Type B pancreatic cell (in vitro differentiated cells): ENCODE data around the gene TDRD1. TPM values are rescaled to one million over a fixed set of nuclear protein-coding genes. Genes with fewer than 3 reads are reported as not detected.

Experiments used
- DNase-seq: peaks from one replicate; pipeline ENCODE4 v3.0.0; 2021; ENCODE audit warnings: mixed read lengths; ENCODE audit not compliant: unreplicated experiment; ENCODE audit errors: extremely low spot score
- H3K27ac Mint-ChIP-seq: 2 replicates; pipeline ENCODE4 v1.8.0; 2021; ENCODE audit warnings: mild to moderate bottlenecking, mixed read lengths
- H3K27me3 Mint-ChIP-seq: 2 replicates; pipeline ENCODE4 v1.8.0; 2021; ENCODE audit warnings: mixed read lengths
- H3K36me3 Mint-ChIP-seq: 2 replicates; pipeline ENCODE4 v1.8.0; 2021; ENCODE audit warnings: mixed read lengths
- H3K4me1 Mint-ChIP-seq: one replicate; pipeline ENCODE4 v1.8.0; 2021; ENCODE audit warnings: mixed read lengths; ENCODE audit not compliant: unreplicated experiment
- H3K4me3 Mint-ChIP-seq: 2 replicates; pipeline ENCODE4 v1.8.0; 2021; ENCODE audit warnings: mild to moderate bottlenecking, mixed read lengths
- H3K9me3 Mint-ChIP-seq: 2 replicates; pipeline ENCODE4 v1.8.0; 2021; ENCODE audit warnings: mixed read lengths
- CTCF ChIP-seq: fragments of 200-600 bp; sonication (generic); conservative IDR thresholded peaks from 2 replicates; pipeline ENCODE4 v1.5.0; 2021; ENCODE audit warnings: antibody characterized with exemption, mild to moderate bottlenecking
- total RNA-seq: library from RNA; stranded (reverse); gene quantifications from 2 replicates; pipeline ENCODE4 v1.2.1, GENCODE V29; 2021; ENCODE audit warnings: low replicate concordance

The TDRD1 gene
- total RNA-seq, 1 donor from 2014 or later = not detected

- H3K27me3 Mint-ChIP-seq = no peaks in the 10 kb centered on the region
- peaks cover 3% of the 10 kb centered on the region for H3K36me3 Mint-ChIP-seq
- H3K27ac Mint-ChIP-seq = peak overlapping the region; percentile 49
- TF ChIP-seq CTCF = no peak
- H3K9me3 Mint-ChIP-seq = peaks cover 9% of the 10 kb centered on the region
- peaks cover 20% of the 10 kb centered on the region for H3K4me1 Mint-ChIP-seq
- no peak overlapping the region for H3K4me3 Mint-ChIP-seq
- no peak for DNase-seq
Observed at GRCh38 chr10:114257498-114257897, 78.3 kb downstream of the TDRD1 start.

- H3K27ac Mint-ChIP-seq = peak overlapping the region; percentile 49
- DNase-seq = no peak
Observed at GRCh38 chr10:114258274-114258840, 79.2 kb downstream of the TDRD1 start.

GRCh38 chr10:114259824-114260223 is 80.7 kb downstream of the TDRD1 start:
- Mint-ChIP-seq H3K4me1 (peaks cover 16% of the 10 kb centered on the region), H3K9me3 (no peaks in the 10 kb centered on the region), H3K36me3 (peaks cover 3% of the 10 kb centered on the region)

More at GRCh38 chr10:114258274-114258840, 79.2 kb downstream of the TDRD1 start:
- no peak overlapping the region for H3K4me3 Mint-ChIP-seq
- peaks cover 3% of the 10 kb centered on the region for H3K36me3 Mint-ChIP-seq
- peaks cover 18% of the 10 kb centered on the region for H3K4me1 Mint-ChIP-seq
- no peaks in the 10 kb centered on the region for H3K27me3 Mint-ChIP-seq
- TF ChIP-seq CTCF = no peak
- H3K9me3 Mint-ChIP-seq = peaks cover 6% of the 10 kb centered on the region

GRCh38 chr10:114260366-114260765 is 81.2 kb downstream of the TDRD1 start:
- Mint-ChIP-seq H3K36me3 (peaks cover 3% of the 10 kb centered on the region), H3K4me3 (no peak overlapping the region), H3K27me3 (no peaks in the 10 kb centered on the region), H3K4me1 (peaks cover 18% of the 10 kb centered on the region), H3K27ac (no peak overlapping the region), H3K9me3 (peaks cover 1% of the 10 kb centered on the region)
- DNase-seq = no peak
- TF ChIP-seq CTCF = no peak

More at GRCh38 chr10:114259824-114260223, 80.7 kb downstream of the TDRD1 start:
- no peaks in the 10 kb centered on the region for H3K27me3 Mint-ChIP-seq
- no peak overlapping the region for H3K4me3 Mint-ChIP-seq
- H3K27ac Mint-ChIP-seq = no peak overlapping the region
- DNase-seq = no peak
- TF ChIP-seq CTCF = no peak

- DNase-seq = no peak
- Mint-ChIP-seq H3K9me3 (peaks cover 5% of the 10 kb centered on the region), H3K27ac (no peak overlapping the region), H3K27me3 (no peaks in the 10 kb centered on the region), H3K4me1 (peaks cover 22% of the 10 kb centered on the region), H3K36me3 (peaks cover 3% of the 10 kb centered on the region), H3K4me3 (no peak overlapping the region)
- no peak for TF ChIP-seq CTCF
Observed at GRCh38 chr10:114261076-114261475, 81.9 kb downstream of the TDRD1 start.
